Activated CD8-positive, alpha-beta memory T cell treated with anti-CD3 and anti-CD28 coated beads, Interleukin-2, amount 50 U/mL, for 48 hours (primary cell): Measurements from ENCODE around the gene GLUD1.
"Not testable (repeated sequence)": the region's sequence is repeated elsewhere in the genome, so short reads cannot be mapped to it uniquely, and the experiment has no call there.

Source experiments
- DNase-seq: peaks from one replicate; pipeline ENCODE4 v3.0.0-alpha.2; 2020

The GLUD1 gene

DNA sequence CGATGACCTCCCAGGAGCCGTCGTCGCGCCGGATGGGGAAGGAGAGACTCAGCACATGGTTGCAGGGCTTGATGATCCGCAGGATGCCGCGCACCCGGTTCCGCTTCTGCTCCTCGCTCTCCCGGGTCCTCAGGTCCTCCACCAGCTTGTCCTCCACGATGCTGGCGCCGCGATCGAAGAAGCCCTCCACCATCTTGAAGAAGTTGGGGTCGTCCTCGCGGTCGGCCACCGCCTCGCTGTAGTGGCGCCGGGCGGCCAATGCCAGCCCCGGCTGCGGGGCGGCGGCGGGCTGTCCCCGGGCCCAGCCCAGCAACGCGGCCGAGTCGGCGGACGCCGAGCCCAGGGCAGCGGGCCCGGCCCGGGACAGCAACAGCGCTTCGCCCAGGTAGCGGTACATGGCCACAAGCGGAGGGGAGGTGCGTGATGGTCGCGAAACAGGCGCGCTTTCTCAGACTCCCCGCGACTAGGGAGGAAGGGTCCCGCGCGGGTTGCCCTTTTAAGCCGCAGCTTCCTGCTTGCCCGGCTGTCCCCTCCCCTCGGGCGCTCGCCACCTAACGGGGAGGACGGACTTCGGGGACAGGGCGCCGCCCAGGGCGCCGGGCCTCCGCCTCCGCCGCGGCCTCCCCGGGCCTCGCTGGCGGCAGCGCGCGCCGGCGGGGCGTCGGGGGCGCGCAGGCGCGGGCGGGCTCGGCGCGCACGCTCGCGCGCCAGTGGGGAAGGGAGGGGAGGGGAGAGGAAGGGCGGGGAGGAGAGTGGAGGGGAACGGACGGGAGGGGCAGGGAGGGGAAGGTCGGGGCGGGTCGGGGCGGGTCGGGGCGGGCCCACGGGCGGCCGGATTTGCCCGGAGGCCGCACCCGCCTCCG is at the start of gene GLUD1, which contains the start of gene SHLD2:
TSS of gene GLUD1 (minus strand) at position 471 of the 863 bp plus-strand sequence. CDS start at position 397, 74 bp downstream.
TSS of gene SHLD2 (plus strand) at position 834 of the 863 bp plus-strand sequence. CDS start 56,149 bp downstream, outside the sequence.
- peak; percentile 93 for DNase-seq

GRCh38 chr10:87143109-87143418 is 48.4 kb upstream of the GLUD1 start:
- DNase-seq: not testable (repeated sequence)

GRCh38 chr10:87142230-87143108 is 47.8 kb upstream of the GLUD1 start:
- DNase-seq: not testable (repeated sequence)

- DNase-seq: not testable (repeated sequence)
Observed at GRCh38 chr10:87137478-87137877, 42.8 kb upstream of the GLUD1 start.

DNA sequence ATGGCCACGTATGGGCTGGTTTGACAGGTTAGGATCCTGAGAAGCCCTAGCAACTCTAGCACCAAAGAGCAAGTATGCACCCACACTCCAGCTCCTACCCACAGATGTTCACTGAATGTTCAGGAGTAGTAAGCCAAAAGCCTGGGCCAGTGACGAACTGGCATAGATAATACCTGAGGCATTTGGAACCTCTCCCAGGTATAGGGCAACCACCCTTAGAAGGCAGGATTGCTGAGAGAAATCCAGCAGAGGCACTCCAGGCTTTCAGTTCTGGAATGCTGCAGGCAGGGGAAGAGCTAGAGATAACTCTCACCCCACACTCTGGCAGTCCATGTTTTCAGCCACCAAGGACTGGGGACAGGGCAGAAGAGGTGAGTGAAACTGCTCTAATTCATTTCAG is 39.8 kb upstream of the GLUD1 start:
- DNase-seq: not testable (repeated sequence)

DNA sequence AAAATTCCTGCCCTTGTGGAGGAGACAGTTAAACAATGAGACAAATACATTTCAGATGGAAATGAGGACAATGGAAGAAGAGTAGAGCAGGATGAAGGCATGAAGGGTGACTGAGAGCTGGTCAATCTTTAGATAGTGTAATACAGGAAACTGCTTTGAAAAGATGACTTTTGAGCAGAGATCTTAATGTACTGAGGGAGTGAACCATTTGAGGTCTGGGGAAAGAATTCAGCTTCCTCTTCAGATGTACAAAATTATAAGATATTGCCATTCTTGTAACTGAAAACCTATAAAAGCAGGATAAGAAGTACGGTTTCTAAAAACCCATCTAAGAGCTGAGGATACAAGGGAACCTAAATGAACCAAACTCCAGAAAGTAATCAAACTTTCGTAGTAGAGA is 39.3 kb upstream of the GLUD1 start:
- DNase-seq: not testable (repeated sequence)

DNA sequence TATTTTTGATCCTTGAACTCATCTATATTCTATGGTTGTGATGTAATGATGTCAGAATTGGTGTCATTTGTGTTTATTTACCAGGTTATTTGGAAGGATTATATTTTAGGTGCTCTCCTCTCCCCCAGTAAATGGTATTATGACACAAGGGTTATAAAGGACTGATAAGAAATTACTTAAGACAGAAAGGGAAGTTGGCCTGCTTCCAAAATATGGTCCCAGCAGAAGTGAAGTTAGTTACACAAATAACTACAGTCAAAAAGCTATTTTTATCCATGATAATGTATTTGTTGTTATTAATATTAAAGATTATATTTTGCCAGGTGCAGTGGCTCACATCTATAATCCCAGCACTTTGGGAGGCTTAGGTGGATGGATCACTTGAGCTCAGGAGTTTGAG is 37.5 kb upstream of the GLUD1 start:
- not testable (repeated sequence) for DNase-seq

- not testable (repeated sequence) for DNase-seq
Observed at GRCh38 chr10:87127607-87128156, 33.0 kb upstream of the GLUD1 start.

- DNase-seq: not testable (repeated sequence)
Observed at GRCh38 chr10:87127048-87127447, 32.4 kb upstream of the GLUD1 start.

- not testable (repeated sequence) for DNase-seq
Observed at GRCh38 chr10:87123351-87123750, 28.7 kb upstream of the GLUD1 start.

DNA sequence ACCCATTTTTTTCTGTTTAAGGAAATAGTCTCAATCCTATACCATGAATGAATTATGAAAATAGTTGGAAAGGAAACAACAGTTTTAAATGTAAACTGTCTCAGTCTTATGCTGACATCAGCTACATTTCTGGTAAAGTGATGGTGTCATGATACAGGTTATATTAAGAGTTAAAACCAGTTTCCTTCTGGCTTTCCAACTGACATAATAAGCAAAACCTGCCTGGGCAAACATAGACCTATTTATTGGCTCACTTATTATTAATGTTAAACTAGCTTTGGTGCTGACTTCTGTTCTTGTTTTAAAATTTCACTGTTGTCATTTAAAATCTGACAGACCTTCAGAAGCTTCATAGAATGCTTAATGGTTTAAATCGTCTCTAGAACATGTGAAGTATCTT is 24.4 kb upstream of the GLUD1 start:
- not testable (repeated sequence) for DNase-seq

DNA sequence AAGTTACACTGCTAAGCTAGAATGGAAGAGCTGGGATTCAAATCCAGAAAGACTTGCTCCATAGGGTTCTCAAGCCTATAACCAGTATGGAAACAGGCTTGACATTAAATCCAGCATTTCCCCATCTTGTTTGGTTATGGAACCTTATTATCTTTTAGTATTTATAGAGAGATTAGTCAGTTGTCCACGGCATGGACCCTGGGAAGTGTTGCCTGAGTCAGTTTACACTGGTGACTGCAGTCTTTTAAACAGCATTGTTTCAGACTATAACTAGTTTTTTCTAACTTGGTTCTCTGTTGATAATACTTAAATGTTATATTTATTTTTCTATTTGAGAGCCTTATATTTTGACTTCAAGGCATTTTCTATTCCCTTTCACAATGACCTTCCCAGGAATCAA is 23.5 kb upstream of the GLUD1 start:
- not testable (repeated sequence) for DNase-seq

DNA sequence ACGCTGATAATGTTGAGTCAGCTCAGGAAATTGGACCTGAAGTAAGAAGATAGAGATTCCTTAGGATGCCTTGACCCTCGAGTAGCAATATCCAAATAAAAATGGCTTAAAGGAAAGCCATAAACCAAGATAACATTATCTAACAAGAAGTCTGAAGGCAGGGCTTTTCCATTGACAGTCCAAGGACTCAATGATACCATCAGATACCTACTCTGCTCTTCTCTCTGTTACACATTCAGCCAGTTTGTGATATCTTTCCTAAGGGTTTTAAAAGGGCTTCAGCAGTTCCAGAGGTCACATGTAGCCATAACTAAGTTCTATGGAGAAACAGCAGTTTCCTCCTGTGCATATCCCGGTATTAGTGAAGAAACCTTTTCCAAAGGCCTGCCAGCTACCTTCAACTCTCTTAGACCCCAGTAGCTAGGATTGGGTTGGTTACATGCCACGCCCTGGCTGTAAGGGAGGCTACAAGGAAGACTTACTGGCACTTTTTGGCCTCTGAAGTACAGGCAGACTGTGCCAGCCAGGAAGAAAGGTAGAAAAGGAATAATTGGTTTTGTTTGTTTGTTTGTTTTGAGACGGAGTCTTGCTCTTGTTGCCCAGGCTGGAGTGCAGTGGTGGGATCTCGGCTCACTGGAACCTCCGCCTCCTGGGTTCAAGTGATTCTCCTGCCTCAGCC is 10.9 kb upstream of the GLUD1 start:
- DNase-seq: no peak

GRCh38 chr10:87104727-87105126 is 10.1 kb upstream of the GLUD1 start:
- DNase-seq: not testable (repeated sequence)

- DNase-seq: no peak
Observed at GRCh38 chr10:87101996-87102395, 7.4 kb upstream of the GLUD1 start.

GRCh38 chr10:87095236-87095945 is 748 bp upstream of the GLUD1 start:
- peak; percentile 89 for DNase-seq

DNA sequence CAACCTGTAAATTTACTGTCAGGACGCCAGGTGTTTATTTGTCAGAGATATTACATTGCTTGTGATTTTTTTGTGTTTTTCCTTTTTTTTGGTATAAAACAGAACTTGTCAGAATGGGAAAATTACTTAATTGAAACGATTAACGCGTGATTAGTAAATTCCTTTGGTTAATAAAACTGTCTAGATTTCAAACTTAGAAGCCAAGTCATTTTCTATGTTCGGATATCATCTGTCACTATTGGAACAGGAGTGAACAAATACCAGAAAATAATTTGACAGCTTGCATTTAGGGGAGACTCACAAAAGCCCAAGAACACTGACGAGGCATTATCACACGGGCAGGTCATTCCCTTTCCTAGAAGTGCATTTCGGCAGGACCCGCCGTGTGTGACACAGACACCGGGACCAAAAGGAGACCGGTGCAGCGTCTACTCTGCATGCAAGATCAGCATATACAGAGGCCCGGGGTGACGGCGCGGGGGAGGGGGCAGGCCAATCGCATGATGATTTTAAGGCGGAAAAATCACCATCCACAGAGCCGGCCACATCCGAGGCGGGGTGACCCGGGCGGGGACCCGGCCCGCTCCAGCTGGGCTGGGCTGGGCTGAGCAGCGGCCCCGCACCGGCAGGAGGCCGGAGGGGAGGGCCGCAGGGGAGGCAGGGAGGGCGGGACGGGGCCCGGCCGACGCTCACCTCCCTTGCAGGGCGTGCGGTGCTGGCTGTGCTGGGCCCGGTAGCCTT is 841 bp downstream of the GLUD1 start:
- peak; percentile 87 for DNase-seq

DNA sequence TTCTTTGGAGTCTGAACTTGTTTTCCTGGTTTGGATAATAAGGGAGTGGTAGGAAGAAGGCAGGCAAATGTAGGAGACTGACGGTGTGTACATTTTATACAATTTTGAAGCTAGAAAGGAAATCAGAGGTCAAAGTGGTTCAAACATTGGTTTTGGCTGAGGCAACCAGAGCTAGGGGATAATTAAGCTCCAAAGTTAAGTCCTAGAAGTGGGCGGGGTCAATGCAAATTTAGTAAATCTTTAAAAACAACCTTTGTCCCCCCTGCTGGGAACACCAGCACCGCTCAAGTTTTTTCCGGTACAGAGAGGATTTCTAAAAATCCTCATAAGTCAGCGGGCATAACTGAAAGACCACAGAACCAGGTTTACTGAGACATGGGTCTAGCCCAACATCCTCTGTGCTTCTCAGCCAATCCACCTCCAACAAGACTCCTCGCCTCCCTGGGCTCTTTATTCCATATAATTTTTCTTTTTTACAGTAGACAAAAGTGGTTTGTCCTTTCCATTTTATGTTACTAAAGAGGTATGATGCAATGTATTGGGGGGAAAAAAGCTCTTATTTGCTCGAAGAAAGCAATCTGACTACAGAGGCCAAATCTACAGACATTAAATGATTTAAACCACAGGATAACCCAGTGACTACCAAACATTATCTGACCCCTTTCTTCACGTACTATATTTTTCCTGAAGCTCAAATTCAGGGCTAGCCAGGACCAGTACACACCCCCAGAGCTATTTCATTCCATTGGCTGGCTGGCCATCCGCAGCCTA is 1.6 kb downstream of the GLUD1 start:
- no peak for DNase-seq

- no peak for DNase-seq
Observed at GRCh38 chr10:87092376-87092860, 2.2 kb downstream of the GLUD1 start.

GRCh38 chr10:87090779-87091178 is 3.9 kb downstream of the GLUD1 start:
- no peak for DNase-seq
